ENCODE data around the gene ABI1. TPM values are rescaled to one million over a fixed set of nuclear protein-coding genes. Genes with fewer than 3 reads are reported as not detected.

ABI1 gene
- total and polyA plus RNA-seq, 7 donors = 13.9 to 33.8 (median 29.7) TPM

DNA sequence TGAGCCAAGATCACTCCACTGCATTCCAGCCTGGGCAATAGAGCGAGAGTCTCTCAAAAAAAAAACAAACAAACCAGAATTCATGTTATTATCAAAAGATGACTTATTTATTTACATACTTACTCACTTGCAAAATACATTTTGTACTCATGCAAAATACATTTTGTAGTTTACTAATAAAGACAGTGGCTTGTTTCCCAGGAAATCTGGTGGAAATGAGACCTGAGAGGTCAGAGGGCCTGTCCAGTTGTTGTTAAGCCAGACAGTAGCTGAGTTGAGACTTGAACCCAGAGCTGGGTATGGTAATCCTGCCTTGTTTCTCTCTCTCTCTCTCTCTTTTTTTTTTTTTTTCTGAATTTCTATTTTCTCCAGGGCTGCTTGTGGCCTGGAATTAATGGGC lies 133.8 kb downstream of the ABI1 start:
- DNase-seq (no peak), ATAC-seq (no peak)
- intact Hi-C loops (cut with DNase I) = loop anchor here (2.0 to 5.0 kb wide), 3 partner anchors 135 to 158 kb away; partner anchors contain the start of gene ABI1 (in 1 of the 2)
- H3K36me3 ChIP-seq (ENCODE audit: insufficient read depth in 1 of 2, low read depth in 1 of 2) = peaks cover 2 to 83% of the 10 kb centered on the region in 2 donors
- H3K9me3 ChIP-seq = no peaks in the 10 kb centered on the region
- 94 to 100% (median 97%) methylated on average over 1 of the region's 1 CpG for WGBS, 3 donors
- no peak overlapping the region for H3K27ac ChIP-seq
- H3K27me3 ChIP-seq (ENCODE audit: insufficient read depth in 3 of 3, low read length in 2 of 3) = no peaks in the 10 kb centered on the region
- TF ChIP-seq, protein P1, sequence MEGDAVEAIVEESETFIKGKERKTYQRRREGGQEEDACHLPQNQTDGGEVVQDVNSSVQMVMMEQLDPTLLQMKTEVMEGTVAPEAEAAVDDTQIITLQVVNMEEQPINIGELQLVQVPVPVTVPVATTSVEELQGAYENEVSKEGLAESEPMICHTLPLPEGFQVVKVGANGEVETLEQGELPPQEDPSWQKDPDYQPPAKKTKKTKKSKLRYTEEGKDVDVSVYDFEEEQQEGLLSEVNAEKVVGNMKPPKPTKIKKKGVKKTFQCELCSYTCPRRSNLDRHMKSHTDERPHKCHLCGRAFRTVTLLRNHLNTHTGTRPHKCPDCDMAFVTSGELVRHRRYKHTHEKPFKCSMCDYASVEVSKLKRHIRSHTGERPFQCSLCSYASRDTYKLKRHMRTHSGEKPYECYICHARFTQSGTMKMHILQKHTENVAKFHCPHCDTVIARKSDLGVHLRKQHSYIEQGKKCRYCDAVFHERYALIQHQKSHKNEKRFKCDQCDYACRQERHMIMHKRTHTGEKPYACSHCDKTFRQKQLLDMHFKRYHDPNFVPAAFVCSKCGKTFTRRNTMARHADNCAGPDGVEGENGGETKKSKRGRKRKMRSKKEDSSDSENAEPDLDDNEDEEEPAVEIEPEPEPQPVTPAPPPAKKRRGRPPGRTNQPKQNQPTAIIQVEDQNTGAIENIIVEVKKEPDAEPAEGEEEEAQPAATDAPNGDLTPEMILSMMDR (IDR thresholded peaks at IDR 0.05) = no peak
- no peaks in the 10 kb centered on the region for H3K4me1 ChIP-seq
- no peak overlapping the region for H3K4me3 ChIP-seq

DNA sequence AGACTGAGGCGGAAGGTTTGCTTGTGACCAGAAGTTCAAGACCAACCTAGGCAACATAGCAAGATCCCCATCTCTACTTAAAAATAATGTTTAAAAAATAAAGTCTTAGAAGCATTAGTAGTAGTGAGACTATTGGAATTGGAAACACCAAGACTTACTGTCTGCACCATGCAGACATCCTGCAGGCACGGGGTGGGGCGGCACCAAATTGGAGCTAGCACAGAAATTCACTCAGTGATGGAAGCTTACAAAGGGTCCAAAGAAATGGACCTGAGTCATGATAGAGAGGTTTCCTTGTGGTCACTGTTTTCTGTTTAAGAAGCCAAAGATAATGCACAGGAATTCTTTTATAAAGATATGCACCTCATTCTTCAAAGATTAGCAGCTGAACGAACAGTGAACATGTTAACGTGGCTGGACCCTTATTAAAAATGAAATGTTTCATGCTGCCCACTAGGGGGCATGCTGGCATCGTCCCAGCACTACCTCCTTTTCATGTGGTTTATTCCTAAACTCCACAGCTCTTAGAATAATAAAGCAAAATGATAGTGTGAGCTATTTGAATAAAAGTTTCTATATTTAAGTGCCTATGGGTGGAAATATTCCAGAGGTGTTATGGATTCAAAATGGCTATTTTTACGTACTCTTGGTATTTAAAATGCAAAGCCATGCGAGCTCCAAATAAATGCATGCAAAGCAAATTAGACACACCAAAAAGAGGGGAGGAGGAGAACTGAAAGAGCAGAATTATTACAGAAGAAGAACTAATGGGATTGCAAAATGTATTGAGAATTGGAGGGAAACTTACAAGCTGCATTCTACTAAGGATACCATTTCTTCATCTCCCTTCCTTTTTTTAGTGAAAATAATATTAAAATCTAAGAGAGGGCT lies 134.7 kb downstream of the ABI1 start:
- no peak overlapping the region for H3K4me3 ChIP-seq
- H3K4me1 ChIP-seq = no peaks in the 10 kb centered on the region
- H3K27me3 ChIP-seq (ENCODE audit: insufficient read depth in 3 of 3, low read length in 2 of 3) = no peaks in the 10 kb centered on the region
- DNase-seq (peak; percentile 59 to 77), ATAC-seq (peak in 3 of 4 donors; percentile 36 to 83 (median 59))
- intact Hi-C loops (cut with DNase I) = loop anchor here (2.0 to 5.0 kb wide), 3 partner anchors 136 to 159 kb away; partner anchors contain the start of gene ABI1 (in 1 of the 2)
- no peak overlapping the region for H3K27ac ChIP-seq
- 49 to 62% (median 53%) methylated on average over 8 of the region's 8 CpGs for WGBS, 3 donors
- peaks cover 2 to 81% of the 10 kb centered on the region in 2 donors for H3K36me3 ChIP-seq (ENCODE audit: insufficient read depth in 1 of 2, low read depth in 1 of 2)
- no peaks in the 10 kb centered on the region for H3K9me3 ChIP-seq
- TF ChIP-seq, protein P1 (IDR thresholded peaks at IDR 0.05) = peak; percentile 85

DNA sequence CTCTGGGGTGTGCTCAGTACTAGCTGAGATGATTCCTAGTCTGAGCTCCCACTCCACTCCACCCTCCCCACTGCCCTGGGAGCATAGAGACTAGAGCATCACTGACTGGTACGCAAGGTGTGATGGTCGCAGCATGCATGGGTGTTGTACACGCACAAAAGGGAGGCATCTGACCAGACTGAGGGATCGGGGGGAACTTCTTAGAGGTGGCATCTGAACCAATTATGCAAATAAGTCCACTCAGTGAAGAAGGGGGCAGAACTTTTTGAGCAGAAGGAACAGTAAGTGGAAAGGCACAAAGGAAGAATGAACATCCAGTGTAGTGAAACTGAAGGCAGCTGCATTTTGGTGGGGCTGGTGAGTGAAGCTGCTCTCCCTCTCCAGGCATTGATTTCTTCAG lies 137.7 kb downstream of the ABI1 start:
- DNase-seq (no peak), ATAC-seq (no peak)
- 82 to 98% (median 94%) methylated on average over 4 of the region's 4 CpGs for WGBS, 3 donors
- peaks cover 2 to 68% of the 10 kb centered on the region in 2 donors for H3K36me3 ChIP-seq (ENCODE audit: insufficient read depth in 1 of 2, low read depth in 1 of 2)
- TF ChIP-seq, protein P1 (IDR thresholded peaks at IDR 0.05) = no peak
- no peaks in the 10 kb centered on the region for H3K4me1 ChIP-seq
- no peaks in the 10 kb centered on the region for H3K9me3 ChIP-seq
- intact Hi-C loops (cut with DNase I) = no loop called here
- no peak overlapping the region for H3K27ac ChIP-seq
- H3K4me3 ChIP-seq = no peak overlapping the region
- H3K27me3 ChIP-seq (ENCODE audit: insufficient read depth in 3 of 3, low read length in 2 of 3) = no peaks in the 10 kb centered on the region

DNA sequence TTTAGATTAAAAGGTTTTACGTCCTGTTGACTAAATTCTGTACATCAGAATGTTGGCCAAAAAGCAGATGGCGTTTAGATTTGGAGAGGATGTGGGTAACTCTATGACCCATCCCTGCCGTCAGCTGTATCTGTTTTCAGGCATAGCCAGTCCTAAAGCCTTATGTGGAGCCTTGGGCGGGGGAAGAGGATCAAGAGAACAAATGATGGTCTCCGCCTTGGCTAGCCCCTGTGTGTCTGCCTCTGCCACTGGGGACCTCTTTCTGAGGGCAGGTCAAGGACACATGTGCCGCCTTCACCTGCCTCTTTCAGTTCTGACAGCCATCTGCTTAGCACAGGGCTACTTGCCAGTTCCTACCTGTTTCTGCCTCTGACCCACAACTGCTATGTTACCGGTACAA lies 139.2 kb downstream of the ABI1 start:
- DNase-seq = no peak
- WGBS, 3 donors = 92 to 96% (median 94%) methylated on average over 7 of the region's 7 CpGs
- Histone ChIP-seq H3K27me3 (ENCODE audit: insufficient read depth in 3 of 3, low read length in 2 of 3) (no peaks in the 10 kb centered on the region), H3K36me3 (ENCODE audit: insufficient read depth in 1 of 2, low read depth in 1 of 2) (peaks cover 2 to 71% of the 10 kb centered on the region in 2 donors), H3K4me1 (no peaks in the 10 kb centered on the region), H3K9me3 (no peaks in the 10 kb centered on the region), H3K27ac (no peak overlapping the region), H3K4me3 (no peak overlapping the region)
- TF ChIP-seq, protein P1 (IDR thresholded peaks at IDR 0.05) = no peak
- ATAC-seq = no peak
- intact Hi-C loops (cut with DNase I) = no loop called here
